Activated CD4-positive, alpha-beta T cell treated with anti-CD3 and anti-CD28 coated beads for 36 hours (primary cell): Measurements from ENCODE around the gene XPC. TPM values are rescaled to one million over a fixed set of nuclear protein-coding genes. Genes with fewer than 3 reads are reported as not detected.

Experiments
- ATAC-seq: fragments of 200-7000 bp; cut with Tn5 transposase; one replicate; pipeline ENCODE4 v1.10.0; 2021; ENCODE audit warnings: mild to moderate bottlenecking, moderate library complexity
- CTCF ChIA-PET: fragments of 350-600 bp; sonication (Branson Sonifier 250); formaldehyde crosslinking; loops from one replicate; lab custom pipeline; 2021; ENCODE audit warnings: antibody characterized with exemption; lab: Charles Lee
- POLR2A ChIA-PET: fragments of 350-600 bp; sonication (Branson Sonifier 250); formaldehyde crosslinking; loops from one replicate; lab custom pipeline; 2021; ENCODE audit warnings: antibody characterized with exemption, inconsistent platforms; lab: Charles Lee
- DNase-seq: peaks from one replicate; pipeline ENCODE4 v3.0.0-alpha.2; 2020
- H3K27ac Mint-ChIP-seq: one replicate; pipeline ENCODE4 v1.8.0; 2021; ENCODE audit warnings: mixed read lengths
- H3K27me3 Mint-ChIP-seq: one replicate; pipeline ENCODE4 v1.8.0; 2021; ENCODE audit warnings: mixed read lengths
- H3K36me3 Mint-ChIP-seq: one replicate; pipeline ENCODE4 v1.8.0; 2021; ENCODE audit warnings: low read depth, mixed read lengths
- H3K4me1 Mint-ChIP-seq: one replicate; pipeline ENCODE4 v1.8.0; 2021; ENCODE audit warnings: mixed read lengths
- H3K4me3 Mint-ChIP-seq: one replicate; pipeline ENCODE4 v1.8.0; 2021; ENCODE audit warnings: mild to moderate bottlenecking, moderate library complexity, mixed read lengths
- H3K9me3 Mint-ChIP-seq: one replicate; pipeline ENCODE4 v1.8.0; 2021; ENCODE audit warnings: low read depth, mixed read lengths
- intact Hi-C, 2 experiments: fragments of 100-400 bp; cut with DNase I in 1 of 2; cut with micrococcal nuclease in 1 of 2; formaldehyde crosslinking; loops; one replicate each; pipeline versions ENCODE4 v1.14.2 to v1.15.1; 2022 to 2024; cut with DNase I, micrococcal nuclease
- total RNA-seq, 2 experiments: library from RNA; stranded (reverse); gene quantifications; one replicate each; pipeline ENCODE4 v1.2.3, GENCODE V29; 2021

XPC gene
- total RNA-seq, 2 experiments from 2014 or later, result 24.3 to 24.7 TPM

- Mint-ChIP-seq H3K9me3 (peaks cover 10% of the 10 kb centered on the region), H3K4me3 (no peak overlapping the region), H3K4me1 (no peaks in the 10 kb centered on the region), H3K36me3 (no peaks in the 10 kb centered on the region), H3K27me3 (peaks cover 17% of the 10 kb centered on the region), H3K27ac (no peak overlapping the region)
- no peak for ATAC-seq
- CTCF ChIA-PET, result interaction anchor here (0.9 kb wide), 1 partner anchor 14 kb away, joined by 3 read pairs; no protein-coding TSS in a partner anchor
- POLR2A ChIA-PET, result no interaction called here
- DNase-seq, result no peak
- intact Hi-C loops, result no loop called here
Observed at GRCh38 chr3:14096742-14097141, 81.7 kb downstream of the XPC start.

Other genes with a start within 250 kb of the XPC start
- gene CHCHD4, start 53.7 kb downstream of the XPC start, total RNA-seq, result 10 to 100 TPM; 23.3 TPM
- 10 to 100 TPM; 28.3 to 28.5 TPM for gene TMEM43, start 53.5 kb downstream of the XPC start, total RNA-seq
- gene LSM3, start 216 bp upstream of the XPC start, total RNA-seq, result 10 to 100 TPM; 23.0 to 30.2 TPM
- 10 to 100 TPM; 51.7 to 54.2 TPM for gene SLC6A6, start 224.0 kb upstream of the XPC start, total RNA-seq